ENCODE measurements around the gene LRP11.
"Not testable (repeated sequence)": the region's sequence is repeated elsewhere in the genome, so short reads cannot be mapped to it uniquely, and the experiment has no call there.

DNA sequence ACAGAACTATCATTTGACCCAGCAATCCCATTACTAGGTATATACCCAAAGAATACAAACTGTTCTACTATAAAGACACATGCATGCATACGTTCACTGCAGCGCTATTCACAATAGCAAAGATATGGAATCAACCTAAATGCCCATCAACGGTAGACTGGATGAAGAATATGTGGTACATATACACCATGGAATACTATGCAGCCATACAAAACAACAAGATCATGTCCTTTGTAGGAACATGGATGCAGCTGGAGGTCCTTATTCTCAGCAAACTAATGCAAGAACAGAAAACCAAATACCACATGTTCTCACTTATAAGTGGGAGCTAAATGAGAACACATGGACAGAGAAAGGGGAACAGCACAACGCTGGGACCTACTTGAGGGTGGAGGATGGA lies 15.8 kb downstream of the LRP11 start:
- TF ChIP-seq, protein P1, sequence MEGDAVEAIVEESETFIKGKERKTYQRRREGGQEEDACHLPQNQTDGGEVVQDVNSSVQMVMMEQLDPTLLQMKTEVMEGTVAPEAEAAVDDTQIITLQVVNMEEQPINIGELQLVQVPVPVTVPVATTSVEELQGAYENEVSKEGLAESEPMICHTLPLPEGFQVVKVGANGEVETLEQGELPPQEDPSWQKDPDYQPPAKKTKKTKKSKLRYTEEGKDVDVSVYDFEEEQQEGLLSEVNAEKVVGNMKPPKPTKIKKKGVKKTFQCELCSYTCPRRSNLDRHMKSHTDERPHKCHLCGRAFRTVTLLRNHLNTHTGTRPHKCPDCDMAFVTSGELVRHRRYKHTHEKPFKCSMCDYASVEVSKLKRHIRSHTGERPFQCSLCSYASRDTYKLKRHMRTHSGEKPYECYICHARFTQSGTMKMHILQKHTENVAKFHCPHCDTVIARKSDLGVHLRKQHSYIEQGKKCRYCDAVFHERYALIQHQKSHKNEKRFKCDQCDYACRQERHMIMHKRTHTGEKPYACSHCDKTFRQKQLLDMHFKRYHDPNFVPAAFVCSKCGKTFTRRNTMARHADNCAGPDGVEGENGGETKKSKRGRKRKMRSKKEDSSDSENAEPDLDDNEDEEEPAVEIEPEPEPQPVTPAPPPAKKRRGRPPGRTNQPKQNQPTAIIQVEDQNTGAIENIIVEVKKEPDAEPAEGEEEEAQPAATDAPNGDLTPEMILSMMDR (IDR thresholded peaks at IDR 0.05; ENCODE audit: poor library complexity), result not testable (repeated sequence)
- TF ChIP-seq EZH2 (IDR thresholded peaks at IDR 0.05; ENCODE audit: borderline replicate concordance), result not testable (repeated sequence)

Data from hepatocyte (in vitro differentiated cells).